GM12878 (cell line): ENCODE results near the gene ISY1. TPM values are rescaled to one million over a fixed set of nuclear protein-coding genes. Genes with fewer than 3 reads are reported as not detected.

Source experiments
- ATAC-seq: fragments of 200-7000 bp; cut with Tn5 transposase; 3 replicates; pipeline ENCODE4 v1.9.1; 2020; ENCODE audit warnings: mild to moderate bottlenecking, moderate library complexity
- BruUV-seq: library from RNA; stranded (reverse); fragments of 400-500 nt; replicated peaks from 2 replicates; lab custom pipeline; 2021; lab: Mats Ljungman, UMichigan
- CTCF ChIA-PET: fragments of 300-600 bp; sonication (Branson Sonifier 250); formaldehyde crosslinking; extraction: SDS; loops from one replicate; lab custom pipeline; 2021; ENCODE audit warnings: inconsistent platforms; lab: Yijun Ruan, JAX
- POLR2A ChIA-PET: fragments of 350-600 bp; formaldehyde crosslinking; extraction: SDS; loops from one replicate; lab custom pipeline; 2021; ENCODE audit warnings: inconsistent platforms; lab: Charles Lee
- RAD21 ChIA-PET: fragments of 300-600 bp; sonication (Branson Sonifier 250); formaldehyde crosslinking; loops from one replicate; lab custom pipeline; 2023; ENCODE audit warnings: antibody characterized with exemption; ENCODE audit not compliant: unreplicated experiment; lab: Charles Lee
- SMC1A ChIA-PET: fragments of 300-600 bp; sonication (Branson Sonifier 250); formaldehyde crosslinking; loops from one replicate; lab custom pipeline; 2023; ENCODE audit not compliant: unreplicated experiment, uncharacterized antibody; lab: Charles Lee
- DNase-seq: peaks from one replicate; pipeline ENCODE4 v3.0.0-alpha.2; 2011; ENCODE audit warnings: low read depth, low spot score
- FAIRE-seq: peaks from 3 replicates; lab custom pipeline; 2011; peaks lifted over from hg19 to GRCh38; lab: Jason Lieb, UNC
- H2AFZ ChIP-seq: 2 replicates; pipeline ENCODE4 v1.6.0; 2011; ENCODE audit warnings: low read depth, low read length, control low read depth; ENCODE audit not compliant: control insufficient read depth
- H3K27ac ChIP-seq: 2 replicates; pipeline ENCODE4 v1.5.1; 2011; ENCODE audit warnings: control low read depth; ENCODE audit not compliant: control insufficient read depth, insufficient read depth
- H3K27me3 ChIP-seq, 2 experiments: replicated peaks in 1 of 2; 2 replicates each; pipeline versions ENCODE4 v1.6.0 to v1.6.1; 2011; ENCODE audit warnings: low read length in 1 of 2; ENCODE audit not compliant: control insufficient read depth in 2 of 2, insufficient read depth in 2 of 2
- H3K36me3 ChIP-seq, 2 experiments: 2 replicates each; pipeline ENCODE4 v1.5.1; 2011; ENCODE audit warnings: low read length in 1 of 2; ENCODE audit not compliant: control insufficient read depth in 2 of 2, insufficient read depth in 2 of 2
- H3K4me1 ChIP-seq: 2 replicates; pipeline ENCODE4 v1.6.1; 2011; ENCODE audit warnings: mild to moderate bottlenecking, low read length, moderate library complexity, mixed read lengths; ENCODE audit not compliant: control insufficient read depth, insufficient read depth
- H3K4me2 ChIP-seq: 2 replicates; pipeline ENCODE4 v1.6.0; 2011; ENCODE audit warnings: control low read depth; ENCODE audit not compliant: control insufficient read depth, insufficient read depth
- H3K4me3 ChIP-seq: fragments of 200-600 bp; sonication (generic); 2 replicates; pipeline ENCODE4 v1.5.1; 2016
- H3K79me2 ChIP-seq: 2 replicates; pipeline ENCODE4 v1.6.0; 2011; ENCODE audit warnings: low read length; ENCODE audit not compliant: control insufficient read depth, insufficient read depth
- H3K9ac ChIP-seq: 2 replicates; pipeline ENCODE4 v1.8.0; 2011; ENCODE audit warnings: low read length, control low read depth, mixed read lengths; ENCODE audit not compliant: control insufficient read depth, insufficient read depth
- H3K9me3 ChIP-seq: replicated peaks from 3 replicates; pipeline ENCODE4 v1.5.1; 2011; ENCODE audit warnings: mild to moderate bottlenecking, low read length; ENCODE audit not compliant: control insufficient read depth, insufficient read depth
- H4K20me1 ChIP-seq: 2 replicates; pipeline ENCODE4 v1.6.0; 2011; ENCODE audit not compliant: control insufficient read depth, insufficient read depth
- EGR1 ChIP-seq, 2 experiments: IDR thresholded peaks; 1 replicate in 1 of 2; 2 replicates in 1 of 2; pipeline ENCODE4 v1.6.1; 2011 to 2012; ENCODE audit warnings: low read depth in 2 of 2, low read length in 2 of 2, borderline replicate concordance in 1 of 2, mild to moderate bottlenecking in 1 of 2, moderate library complexity in 1 of 2
- GATAD2B ChIP-seq: fragments of 450-650 bp; conservative IDR thresholded peaks from 2 replicates; pipeline ENCODE4 v1.6.1; 2017; ENCODE audit warnings: low read depth, mild to moderate bottlenecking, moderate library complexity
- HDGF ChIP-seq: fragments of 450-650 bp; IDR thresholded peaks from 2 replicates; pipeline ENCODE4 v1.6.1; 2016; ENCODE audit warnings: antibody characterized with exemption
- JUND ChIP-seq: IDR thresholded peaks from 2 replicates; pipeline ENCODE4 v1.6.1; 2012; ENCODE audit warnings: low read depth, mild to moderate bottlenecking, low read length, improper control_type of control experiment, moderate library complexity
- NBN ChIP-seq: fragments of 450-650 bp; IDR thresholded peaks from 2 replicates; pipeline ENCODE4 v1.6.1; 2016
- PAX5 ChIP-seq: IDR thresholded peaks from 2 replicates; pipeline ENCODE4 v1.6.1; 2011; ENCODE audit warnings: low read depth, low read length, borderline replicate concordance
- RAD51 ChIP-seq: fragments of 450-650 bp; IDR thresholded peaks from 2 replicates; pipeline ENCODE4 v1.6.1; 2016; ENCODE audit warnings: moderate library complexity, mild to moderate bottlenecking, inconsistent platforms
- SP1 ChIP-seq: IDR thresholded peaks from one replicate; pipeline ENCODE4 v1.6.1; 2011; ENCODE audit warnings: low read depth, low read length
- WGBS: methylation state at CpG from one replicate; pipeline ENCODE4 v1.1.6; 2016; ENCODE audit warnings: low lambda C conversion rate; ENCODE audit not compliant: insufficient replicate concordance, insufficient coverage; ENCODE audit errors: missing lambda C conversion rate; 5-methylcytosine and 5-hydroxymethylcytosine counted together
- in situ Hi-C: fragments of 300-500 bp; cut with MboI; formaldehyde crosslinking; loops from 9 replicates; pipeline ENCODE4 v1.14.3; 2018; ENCODE audit warnings: mixed read lengths
- intact Hi-C: fragments of 100-400 bp; cut with micrococcal nuclease; formaldehyde crosslinking; loops from one replicate; pipeline ENCODE4 v1.14.2; 2022; ENCODE audit not compliant: unreplicated experiment
- polyA plus RNA-seq, 11 experiments: library from polyadenylated mRNA; depleted of rRNA in 4 of 11; unstranded in 6 of 11; stranded (reverse) in 5 of 11; fragments of >200 nt; fragmentation: Nextera tagmentation in 4 of 11; fragmentation: Illumina TruSeq in 1 of 11; extraction: Ambion mirVana in 4 of 11; extraction: Trizol in 1 of 11; gene quantifications; 1 replicate in 1 of 11; 2 replicates in 10 of 11; pipeline versions ENCODE4 v1.2.1 to v1.2.3, GENCODE V29; 2011 to 2016; ENCODE audit warnings: inconsistent platforms in 2 of 11, missing spikeins in 2 of 11, low read depth in 1 of 11
- total RNA-seq, 4 experiments: library from RNA; depleted of rRNA in 3 of 4; stranded (reverse); fragments of >200 nt in 3 of 4; fragmentation: Illumina TruSeq in 1 of 4; extraction: Trizol in 1 of 4; gene quantifications; 2 replicates each; pipeline versions ENCODE4 v1.2.1 to v1.2.3, GENCODE V29; 2013 to 2021

Gene ISY1
- total and polyA plus RNA-seq, 10 of the 15 experiments (the other 5 are each of a cell fraction or from before 2014, with no cell fraction given), result 28.3 to 72.2 (median 44.7) TPM

- intact Hi-C loops, result loop anchor here (1.0 to 5.0 kb wide), 2 partner anchors 39 to 60 kb away; partner anchors contain the start of genes CNBP and ISY1
- RAD21 ChIA-PET, result interaction anchor here (0.9 to 3.8 kb wide), 6 partner anchors 12 to 318 kb away, joined by 3 to 20 read pairs (median 4); no protein-coding TSS in a partner anchor
- H3K79me2 ChIP-seq, result peaks cover 24% of the 10 kb centered on the region
- peak overlapping the region; percentile 54 for H3K4me2 ChIP-seq
- TF ChIP-seq RAD51 (no peak), GATAD2B (0 out of 2 replicates have a peak, but pooled peaks have one; percentile 22)
- no peak overlapping the region for H3K27ac ChIP-seq
- no peak overlapping the region for H3K4me3 ChIP-seq
- SMC1A ChIA-PET, result interaction anchor here (0.7 to 2.3 kb wide), 6 partner anchors 9 to 124 kb away, joined by 3 to 8 read pairs (median 6); no protein-coding TSS in a partner anchor
- H3K9ac ChIP-seq, result 0 out of 2 replicates have a peak overlapping the region, but pooled peaks have one; percentile 15
- H3K36me3 ChIP-seq, result no peaks in the 10 kb centered on the region; a peak in 1 of 4 replicates
- in situ Hi-C loops, result no loop called here
- DNase-seq (no peak), ATAC-seq (no peak), FAIRE-seq (no peak)
- CTCF ChIA-PET, result interaction anchor here (1.0 to 1.7 kb wide), 6 partner anchors 40 to 152 kb away, joined by 3 to 7 read pairs (median 4); no protein-coding TSS in a partner anchor
- H3K4me1 ChIP-seq, result peaks cover 27% of the 10 kb centered on the region
- H3K27me3 ChIP-seq, result no peaks in the 10 kb centered on the region
- no peaks in the 10 kb centered on the region for H3K9me3 ChIP-seq
- BruUV-seq, result no TSS peak
- H4K20me1 ChIP-seq, result no peaks in the 10 kb centered on the region
- WGBS, result 94% methylated on average over 16 of the region's 18 CpGs
- POLR2A ChIA-PET, result interaction anchor here (0.6 to 3.5 kb wide), 7 partner anchors 60 to 771 kb away, joined by 3 to 20 read pairs (median 5); partner anchors contain the start of genes CNBP and COPG1
- no peak overlapping the region for H2AFZ ChIP-seq
Observed at GRCh38 chr3:129122412-129123011, 38.4 kb downstream of the ISY1 start.

DNA sequence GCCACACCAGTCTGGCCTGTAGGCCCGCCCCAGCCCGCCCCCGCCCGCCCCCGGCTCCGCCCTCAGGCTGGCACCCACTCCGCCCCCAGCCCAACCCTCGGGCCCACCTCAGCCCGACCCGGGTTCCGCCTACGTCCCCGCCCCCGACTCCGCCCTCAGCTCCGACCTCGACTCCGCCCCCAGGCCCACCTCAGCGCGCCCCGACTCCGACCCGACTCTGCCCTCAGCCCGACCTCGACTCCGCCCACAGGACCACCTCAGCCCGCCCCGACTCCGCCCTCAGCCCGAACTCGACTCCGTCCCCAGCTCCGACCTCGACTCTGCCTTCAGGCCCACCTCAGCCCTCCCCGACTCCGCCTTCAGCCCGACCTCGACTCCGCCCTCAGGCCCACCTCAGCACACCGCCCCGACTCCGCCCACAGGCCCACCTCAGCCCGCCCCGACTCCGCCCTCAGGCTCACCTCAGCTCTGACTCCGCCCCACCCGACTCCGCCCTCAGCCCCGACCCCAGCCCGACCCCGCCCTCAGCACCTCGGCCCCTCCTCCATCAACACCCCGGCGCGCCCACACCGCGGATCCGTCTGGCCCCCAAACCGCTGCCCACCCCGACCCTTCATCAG lies 39.0 kb downstream of the ISY1 start, which contains the start of gene RAB43:
Gene RAB43, minus strand, starts transcription at position 13 of the 620 bp plus-strand sequence. CDS start 315 bp downstream, outside the sequence.
- peak within 1 kb of the TSS; percentile 94 for H3K9ac ChIP-seq
- H3K27ac ChIP-seq, result peak within 1 kb of the TSS; percentile 86
- ATAC-seq, result peak; percentile 71
- peaks cover 27% of the 10 kb centered on the region for H3K4me1 ChIP-seq
- no peaks in the 10 kb centered on the region; a peak in 1 of 4 replicates for H3K36me3 ChIP-seq
- BruUV-seq, result no TSS peak
- DNase-seq, result peak; percentile 56
- FAIRE-seq, result no peak
- peak; percentile 51 for TF ChIP-seq SP1
- TF ChIP-seq PAX5, result 0 out of 2 replicates have a peak, but pooled peaks have one; percentile 14
- peak; percentile 42; the same call in 1 of the 2 replicates for TF ChIP-seq NBN
- peak in 1 of 2 experiments; percentile 66; a peak in 1 of 3 replicates for TF ChIP-seq EGR1 (IDR thresholded peaks at IDR 0.05; ENCODE audit: borderline replicate concordance in 1 of 2, low read depth in 2 of 2, low read length in 2 of 2)
- no peak for TF ChIP-seq JUND
- TF ChIP-seq HDGF, result peak; percentile 100
- no peaks in the 10 kb centered on the region for H3K27me3 ChIP-seq
- ChIA-PET CTCF (interaction anchor here (0.6 to 4.3 kb wide), 7 partner anchors 47 to 1179 kb away, joined by 3 to 41 read pairs (median 4); no protein-coding TSS in a partner anchor), POLR2A (interaction anchor here (0.6 to 3.5 kb wide), 13 partner anchors 11 to 771 kb away, joined by 3 to 20 read pairs (median 5); partner anchors contain the start of genes CNBP, COPG1 and HMCES), RAD21 (interaction anchor here (0.8 to 3.8 kb wide), 7 partner anchors 11 to 322 kb away, joined by 3 to 20 read pairs (median 3); partner anchors contain the start of gene ISY1), SMC1A (interaction anchor here (1.0 to 3.7 kb wide), 7 partner anchors 10 to 155 kb away, joined by 3 to 25 read pairs (median 7); no protein-coding TSS in a partner anchor)
- H3K4me3 ChIP-seq, result peak within 1 kb of the TSS; percentile 65
- no peaks in the 10 kb centered on the region for H3K9me3 ChIP-seq
- in situ Hi-C loops, result no loop called here
- H4K20me1 ChIP-seq, result no peaks in the 10 kb centered on the region
- intact Hi-C loops, result loop anchor here (1.0 to 5.0 kb wide), 3 partner anchors 39 to 69 kb away; partner anchors contain the start of genes CNBP and ISY1
- H3K79me2 ChIP-seq, result peaks cover 24% of the 10 kb centered on the region
- 17% methylated on average over 7 of the region's 60 CpGs for WGBS
- H3K4me2 ChIP-seq, result peak within 1 kb of the TSS; percentile 75
- H2AFZ ChIP-seq, result peak within 1 kb of the TSS; percentile 80
